Ishikawa (cell line): ENCODE data around the gene IQCH.
A peak's percentile ranks its signal among the peaks of the same experiment; 100 is the strongest.

Source experiments
- CEBPB ChIP-seq: IDR thresholded peaks from 2 replicates; pipeline ENCODE4 v1.6.1; 2012
- CREB1 ChIP-seq: IDR thresholded peaks from 2 replicates; pipeline ENCODE4 v1.6.1; 2012; ENCODE audit warnings: low read depth
- EGR1 ChIP-seq: IDR thresholded peaks from 2 replicates; pipeline ENCODE4 v1.6.1; 2012
- EP300 ChIP-seq: IDR thresholded peaks from 2 replicates; pipeline ENCODE4 v1.6.1; 2012; ENCODE audit warnings: borderline replicate concordance
- FOXM1 ChIP-seq: IDR thresholded peaks from 2 replicates; pipeline ENCODE4 v1.6.1; 2012; ENCODE audit warnings: low read depth, borderline replicate concordance
- MAX ChIP-seq: IDR thresholded peaks from 2 replicates; pipeline ENCODE4 v1.6.1; 2012
- NFIC ChIP-seq: IDR thresholded peaks from 2 replicates; pipeline ENCODE4 v1.6.1; 2012
- RAD21 ChIP-seq: IDR thresholded peaks from 2 replicates; pipeline ENCODE4 v1.6.1; 2012; ENCODE audit warnings: low read depth
- REST ChIP-seq: IDR thresholded peaks from 2 replicates; pipeline ENCODE4 v1.6.1; 2012; ENCODE audit warnings: low read depth, mild to moderate bottlenecking
- TAF1 ChIP-seq: IDR thresholded peaks from 2 replicates; pipeline ENCODE4 v1.6.1; 2012; ENCODE audit warnings: low read depth, mild to moderate bottlenecking
- TCF12 ChIP-seq: IDR thresholded peaks from 2 replicates; pipeline ENCODE4 v1.6.1; 2012; ENCODE audit warnings: low read depth
- TEAD4 ChIP-seq: IDR thresholded peaks from 2 replicates; pipeline ENCODE4 v1.6.1; 2012
- YY1 ChIP-seq: IDR thresholded peaks from 2 replicates; pipeline ENCODE4 v1.6.1; 2012; ENCODE audit warnings: low read depth
- ZBTB7A ChIP-seq: IDR thresholded peaks from 2 replicates; pipeline ENCODE4 v1.6.1; 2012; ENCODE audit warnings: low read depth
- TF ChIP-seq, protein P1 (sequence below): IDR thresholded peaks from 2 replicates; pipeline ENCODE4 v1.6.1; 2012

IQCH gene

GRCh38 chr15:67358812-67359211 lies 104.2 kb downstream of the IQCH start:
- TF ChIP-seq, protein P1, sequence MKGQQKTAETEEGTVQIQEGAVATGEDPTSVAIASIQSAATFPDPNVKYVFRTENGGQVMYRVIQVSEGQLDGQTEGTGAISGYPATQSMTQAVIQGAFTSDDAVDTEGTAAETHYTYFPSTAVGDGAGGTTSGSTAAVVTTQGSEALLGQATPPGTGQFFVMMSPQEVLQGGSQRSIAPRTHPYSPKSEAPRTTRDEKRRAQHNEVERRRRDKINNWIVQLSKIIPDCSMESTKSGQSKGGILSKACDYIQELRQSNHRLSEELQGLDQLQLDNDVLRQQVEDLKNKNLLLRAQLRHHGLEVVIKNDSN, result peak; percentile 46; the same call in 1 of the 2 replicates
- TF ChIP-seq NFIC, result no peak

- TF ChIP-seq NFIC, result no peak
- TF ChIP-seq MAX, result no peak
- no peak for TF ChIP-seq ZBTB7A
- TF ChIP-seq TCF12, result no peak
- no peak for TF ChIP-seq CEBPB
- TF ChIP-seq EP300, result no peak
- no peak for TF ChIP-seq EGR1
- no peak for TF ChIP-seq REST
- no peak for TF ChIP-seq TAF1
- TF ChIP-seq, protein P1, result no peak
- TF ChIP-seq FOXM1, result no peak
- no peak for TF ChIP-seq CREB1
Observed at GRCh38 chr15:67359431-67360079, 105.0 kb downstream of the IQCH start.

DNA sequence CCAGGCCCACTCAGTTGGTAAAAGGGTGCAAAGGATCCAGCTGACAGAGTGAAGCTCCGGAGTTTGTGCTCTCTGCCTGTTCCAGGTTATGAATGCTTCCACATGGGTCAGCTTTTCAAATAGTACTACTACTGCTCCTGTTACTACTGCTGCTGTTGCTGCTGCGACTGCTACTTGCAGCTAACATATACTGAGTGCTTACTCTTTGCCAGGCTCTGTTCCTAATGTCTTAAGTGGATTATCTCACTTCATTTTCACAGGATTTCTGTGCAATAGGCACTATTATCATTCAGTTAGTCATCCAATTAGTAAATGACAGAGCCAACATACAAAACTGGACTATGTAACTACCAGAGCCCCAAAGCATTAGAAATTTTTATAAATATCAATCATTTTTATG lies 106.5 kb downstream of the IQCH start:
- no peak for TF ChIP-seq CREB1

- TF ChIP-seq, protein P1, result no peak
- TF ChIP-seq TAF1 (no peak), TCF12 (no peak), EP300 (no peak), EGR1 (no peak), TEAD4 (no peak), RAD21 (no peak), CEBPB (no peak), REST (no peak), FOXM1 (no peak), YY1 (no peak), MAX (no peak), CREB1 (no peak)
Observed at GRCh38 chr15:67365994-67366393, 111.4 kb downstream of the IQCH start.

- TF ChIP-seq EP300 (no peak), NFIC (no peak), REST (no peak), TEAD4 (no peak), CREB1 (no peak)
Observed at GRCh38 chr15:67366904-67367303, 112.3 kb downstream of the IQCH start.
